H1 (cell line): Measurements from ENCODE around the gene KRTDAP. TPM values are rescaled to one million over a fixed set of nuclear protein-coding genes. Genes with fewer than 3 reads are reported as not detected.

Source experiments
- CTCF ChIA-PET: fragments of 300-600 bp; sonication (Branson Sonifier 250); formaldehyde crosslinking; loops from one replicate; lab custom pipeline; 2021; ENCODE audit not compliant: partially characterized antibody; lab: Charles Lee
- POLR2A ChIA-PET: fragments of 300-600 bp; sonication (Branson Sonifier 250); formaldehyde crosslinking; loops from one replicate; lab custom pipeline; 2021; ENCODE audit warnings: inconsistent platforms; ENCODE audit not compliant: partially characterized antibody; lab: Charles Lee
- DNase-seq, 2 experiments: peaks; one replicate each; pipeline versions ENCODE4 v3.0.0 to v3.0.0-alpha.2; 2010 to 2022; ENCODE audit warnings: low spot score in 2 of 2, low read depth in 1 of 2, mixed read lengths in 1 of 2
- FAIRE-seq: peaks from 2 replicates; lab custom pipeline; 2011; peaks lifted over from hg19 to GRCh38; lab: Jason Lieb, UNC
- H2AFZ ChIP-seq: 2 replicates; pipeline ENCODE4 v1.8.1; 2012; ENCODE audit warnings: low read length, inconsistent platforms
- H2AK5ac ChIP-seq: 2 replicates; pipeline ENCODE4 v1.6.1; 2013; ENCODE audit warnings: low read depth, low read length
- H2BK120ac ChIP-seq: replicated peaks from 2 replicates; pipeline ENCODE3; 2013; ENCODE audit warnings: low read depth, low read length, inconsistent platforms
- H2BK12ac ChIP-seq: 2 replicates; pipeline ENCODE4 v1.6.1; 2013; ENCODE audit warnings: low read depth, low read length
- H2BK15ac ChIP-seq: 2 replicates; pipeline ENCODE4 v1.6.1; 2013; ENCODE audit warnings: low read length
- H2BK20ac ChIP-seq: 2 replicates; pipeline ENCODE4 v1.6.1; 2013; ENCODE audit warnings: low read length
- H2BK5ac ChIP-seq: 2 replicates; pipeline ENCODE4 v1.6.1; 2013; ENCODE audit warnings: low read depth, low read length
- H3K14ac ChIP-seq: 2 replicates; pipeline ENCODE4 v1.6.1; 2013; ENCODE audit warnings: inconsistent platforms; ENCODE audit not compliant: insufficient read length
- H3K18ac ChIP-seq: 2 replicates; pipeline ENCODE4 v1.6.1; 2013; ENCODE audit warnings: low read length; ENCODE audit errors: extremely low read depth
- H3K23ac ChIP-seq: 2 replicates; pipeline ENCODE4 v1.6.1; 2013; ENCODE audit warnings: inconsistent platforms; ENCODE audit not compliant: insufficient read length
- H3K23me2 ChIP-seq: 2 replicates; pipeline ENCODE4 v1.6.1; 2013; ENCODE audit warnings: low read depth, low read length
- H3K27ac ChIP-seq: 2 replicates; pipeline ENCODE4 v1.6.1; 2011; ENCODE audit warnings: low read depth, low read length, inconsistent platforms
- H3K27me3 ChIP-seq, 4 experiments: replicated peaks in 1 of 4; 1 replicate in 1 of 4; 2 replicates in 3 of 4; pipeline versions ENCODE4 v1.6.1 to v1.8.1; 2011 to 2013; ENCODE audit warnings: low read length in 3 of 4, mild to moderate bottlenecking in 3 of 4, inconsistent platforms in 2 of 4, mixed read lengths in 2 of 4, moderate library complexity in 1 of 4; ENCODE audit not compliant: control insufficient read depth in 3 of 4, insufficient read depth in 3 of 4; ENCODE audit errors: extremely low read depth in 1 of 4
- H3K36me3 ChIP-seq, 4 experiments: 2 replicates each; pipeline versions ENCODE4 v1.6.1 to v1.8.1; 2011 to 2013; ENCODE audit warnings: mild to moderate bottlenecking in 4 of 4, low read length in 3 of 4, moderate library complexity in 2 of 4, control low read depth in 1 of 4, inconsistent platforms in 1 of 4; ENCODE audit not compliant: insufficient read depth in 4 of 4, control insufficient read depth in 2 of 4
- H3K4ac ChIP-seq: replicated peaks from 2 replicates; pipeline ENCODE3; 2013; ENCODE audit warnings: low read length, low read depth, mixed read lengths, inconsistent platforms; ENCODE audit not compliant: insufficient read length
- H3K4me1 ChIP-seq, 4 experiments: replicated peaks in 1 of 4; 1 replicate in 1 of 4; 2 replicates in 3 of 4; pipeline versions ENCODE4 v1.6.1 to v1.8.1; 2011 to 2013; ENCODE audit warnings: low read length in 3 of 4, inconsistent platforms in 2 of 4, mixed read lengths in 1 of 4; ENCODE audit not compliant: insufficient read depth in 4 of 4, control insufficient read depth in 3 of 4
- H3K4me2 ChIP-seq, 2 experiments: 2 replicates each; pipeline versions ENCODE4 v1.6.1 to v1.8.1; 2011 to 2013; ENCODE audit warnings: low read depth in 2 of 2, low read length in 2 of 2, control low read depth in 1 of 2, inconsistent platforms in 1 of 2, mild to moderate bottlenecking in 1 of 2; ENCODE audit not compliant: insufficient read depth in 1 of 2
- H3K4me3 ChIP-seq, 4 experiments: fragments of 200-600, 300-600 bp in 1 of 4; sonication (generic), shearing (Covaris generic), sonication (Bioruptor Twin) in 1 of 4; 2 replicates each; pipeline versions ENCODE4 v1.5.1 to v1.8.1; 2011 to 2016; ENCODE audit warnings: low read length in 4 of 4, low read depth in 3 of 4, control low read depth in 2 of 4, inconsistent platforms in 2 of 4, mild to moderate bottlenecking in 2 of 4, mixed read lengths in 1 of 4, moderate library complexity in 1 of 4; ENCODE audit not compliant: insufficient read depth in 2 of 4; ENCODE audit errors: extremely low read depth in 1 of 4
- H3K56ac ChIP-seq: replicated peaks from 2 replicates; pipeline ENCODE3; 2013; ENCODE audit warnings: low read depth, mild to moderate bottlenecking, mixed read lengths, low read length, inconsistent platforms; ENCODE audit not compliant: insufficient read length
- H3K79me1 ChIP-seq: 2 replicates; pipeline ENCODE4 v1.6.1; 2013; ENCODE audit warnings: low read depth, low read length, control low read depth
- H3K79me2 ChIP-seq, 2 experiments: 2 replicates each; pipeline versions ENCODE4 v1.6.1 to v1.8.1; 2012 to 2013; ENCODE audit warnings: low read length in 2 of 2, mild to moderate bottlenecking in 2 of 2, inconsistent platforms in 1 of 2; ENCODE audit not compliant: insufficient read depth in 2 of 2, control insufficient read depth in 1 of 2
- H3K9ac ChIP-seq, 4 experiments: replicated peaks in 1 of 4; 1 replicate in 1 of 4; 2 replicates in 3 of 4; pipeline versions ENCODE4 v1.6.1 to v1.8.1; 2011 to 2013; ENCODE audit warnings: low read depth in 3 of 4, low read length in 3 of 4, control low read depth in 2 of 4, mild to moderate bottlenecking in 2 of 4, moderate library complexity in 2 of 4, inconsistent platforms in 1 of 4; ENCODE audit errors: extremely low read depth in 1 of 4
- H3K9me3 ChIP-seq, 2 experiments: 2 replicates each; pipeline versions ENCODE4 v1.6.1 to v1.8.1; 2012 to 2013; ENCODE audit warnings: mild to moderate bottlenecking in 2 of 2, moderate library complexity in 2 of 2, control low read depth in 1 of 2, inconsistent platforms in 1 of 2, low read depth in 1 of 2, low read length in 1 of 2, mixed read lengths in 1 of 2; ENCODE audit not compliant: insufficient read depth in 2 of 2
- H4K20me1 ChIP-seq, 2 experiments: replicated peaks in 1 of 2; 2 replicates each; pipeline versions ENCODE3 to v1.8.1; 2011 to 2013; ENCODE audit warnings: inconsistent platforms in 2 of 2, low read length in 2 of 2, mild to moderate bottlenecking in 1 of 2; ENCODE audit not compliant: insufficient read depth in 2 of 2, control insufficient read depth in 1 of 2
- H4K5ac ChIP-seq: 2 replicates; pipeline ENCODE4 v1.6.1; 2013; ENCODE audit warnings: low read length, low read depth, mixed read lengths, inconsistent platforms; ENCODE audit not compliant: insufficient read length
- H4K8ac ChIP-seq: 2 replicates; pipeline ENCODE4 v1.8.0; 2013; ENCODE audit warnings: mild to moderate bottlenecking, moderate library complexity, low read length, inconsistent platforms; ENCODE audit not compliant: insufficient read depth; ENCODE audit errors: extremely low read depth
- H4K91ac ChIP-seq: replicated peaks from 2 replicates; pipeline ENCODE3; 2013; ENCODE audit warnings: low read length, mixed read lengths, inconsistent platforms; ENCODE audit not compliant: insufficient read length
- ASH2L ChIP-seq: fragments of 200-600, 300-600 bp; sonication (generic); IDR thresholded peaks from one replicate; pipeline ENCODE4 v1.7.1; 2017; ENCODE audit warnings: low read length
- EZH2 ChIP-seq: fragments of 200-600 bp; sonication (generic); IDR thresholded peaks from 2 replicates; pipeline ENCODE4 v1.7.1; 2012; ENCODE audit warnings: low read depth, mild to moderate bottlenecking, moderate library complexity, low read length, inconsistent platforms; ENCODE audit not compliant: severe bottlenecking
- GABPA ChIP-seq: IDR thresholded peaks from 2 replicates; pipeline ENCODE4 v1.6.1; 2011; ENCODE audit warnings: mild to moderate bottlenecking, low read length, moderate library complexity, borderline replicate concordance; ENCODE audit not compliant: insufficient read depth
- POU5F1 ChIP-seq: IDR thresholded peaks from 2 replicates; pipeline ENCODE4 v1.6.1; 2011; ENCODE audit warnings: low read depth, mild to moderate bottlenecking, low read length, moderate library complexity
- RFX5 ChIP-seq: IDR thresholded peaks from 2 replicates; pipeline ENCODE4 v1.6.1; 2011; ENCODE audit warnings: low read depth, low read length, improper control_type of control experiment, borderline replicate concordance
- RNF2 ChIP-seq: fragments of 200-900, 300-1000 bp; sonication (generic); IDR thresholded peaks from 2 replicates; pipeline ENCODE4 v1.7.1; 2016; ENCODE audit warnings: borderline replicate concordance, low read depth, mild to moderate bottlenecking, antibody characterized with exemption, low read length; ENCODE audit not compliant: poor library complexity, severe bottlenecking; ENCODE audit errors: missing control alignments
- SP1 ChIP-seq: IDR thresholded peaks from 2 replicates; pipeline ENCODE4 v1.6.1; 2011; ENCODE audit warnings: low read depth, low read length
- SUZ12 ChIP-seq: fragments of 200-600 bp; sonication (generic); IDR thresholded peaks from 2 replicates; pipeline ENCODE4 v1.6.1; 2012; ENCODE audit warnings: mild to moderate bottlenecking, inconsistent platforms, low read length, moderate library complexity, mixed read lengths
- TAF7 ChIP-seq: optimal IDR thresholded peaks from 2 replicates; pipeline ENCODE3; 2011; ENCODE audit warnings: low read depth, mild to moderate bottlenecking, inconsistent platforms, low read length, moderate library complexity, borderline replicate concordance
- WGBS, 2 experiments: shearing (Covaris generic) in 1 of 2; methylation state at CpG; one replicate each; pipeline versions ENCODE4 v1.1.6 to v1.1.7; 2013 to 2015; ENCODE audit warnings: low lambda C conversion rate in 2 of 2, mixed read lengths in 2 of 2, inconsistent platforms in 1 of 2, low coverage in 1 of 2, missing lambda C conversion rate in 1 of 2; ENCODE audit not compliant: insufficient replicate concordance in 2 of 2, insufficient coverage in 1 of 2, insufficient read length in 1 of 2; ENCODE audit errors: extremely low coverage in 1 of 2, missing lambda C conversion rate in 1 of 2; 5-methylcytosine and 5-hydroxymethylcytosine counted together
- polyA plus RNA-seq, 7 experiments: library from polyadenylated mRNA; depleted of rRNA in 3 of 7; stranded (reverse) in 5 of 7; unstranded in 2 of 7; fragments of >200 nt in 5 of 7; fragments of 200-250 nt in 2 of 7; gene quantifications; 1 replicate in 5 of 7; 2 replicates in 1 of 7; 4 replicates in 1 of 7; pipeline versions ENCODE4 v1.2.1 to v1.2.3, GENCODE V29; 2011 to 2013; ENCODE audit warnings: missing spikeins in 2 of 7, mixed read lengths in 2 of 7
- total RNA-seq: library from RNA; stranded (reverse); fragmentation: NEBNext Ultra II Directional; extraction: Animal tissue kit (Norgen Biotek cat#: 25700); gene quantifications from 2 replicates; pipeline ENCODE4 v1.2.1, GENCODE V29; 2021
- TF ChIP-seq, protein P1 (sequence below): IDR thresholded peaks from 2 replicates; pipeline ENCODE4 v1.6.1; 2011; ENCODE audit warnings: low read length, improper control_type of control experiment

The KRTDAP gene
- total and polyA plus RNA-seq, 2 of the 8 experiments (the other 6 are each of a cell fraction or from before 2014, with no cell fraction given), result 0.69 to 0.88 TPM

DNA sequence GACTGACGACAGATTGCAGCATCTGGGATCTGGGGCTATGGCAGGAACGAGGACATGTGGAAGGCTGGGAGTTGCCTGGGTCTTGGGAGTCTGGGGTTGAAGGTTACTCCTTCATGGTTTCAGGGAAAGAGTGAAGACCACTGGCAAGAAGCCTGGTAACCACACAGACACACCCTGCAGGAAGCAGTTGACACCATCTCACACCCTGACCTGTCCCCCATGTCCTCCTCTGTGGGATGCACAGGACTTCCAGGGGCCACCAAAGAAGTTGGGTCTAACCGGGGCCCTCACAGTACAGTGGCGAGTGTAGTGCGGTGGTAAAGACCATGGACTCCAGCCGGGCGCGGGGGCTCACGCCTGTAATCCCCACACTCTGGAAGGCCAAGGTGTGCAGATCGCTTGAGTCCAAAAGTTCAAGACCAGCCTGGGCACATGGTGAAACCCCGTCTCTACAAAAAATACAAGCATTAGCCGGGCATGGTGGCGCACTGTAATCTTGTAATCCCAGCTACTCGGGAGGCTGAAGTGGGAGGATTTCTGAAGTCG lies 52.8 kb downstream of the KRTDAP start:
- no peak overlapping the region for H2BK20ac ChIP-seq
- ChIA-PET POLR2A (no interaction called here), CTCF (interaction anchor here (0.6 kb wide), 1 partner anchor 641 kb away, joined by 3 read pairs; no protein-coding TSS in a partner anchor)
- H3K18ac ChIP-seq, result no peak overlapping the region
- no peak overlapping the region for H3K9ac ChIP-seq
- no peak overlapping the region for H4K5ac ChIP-seq
- FAIRE-seq (no peak), DNase-seq (no peak)
- no peaks in the 10 kb centered on the region for H4K20me1 ChIP-seq
- no peak overlapping the region for H2BK15ac ChIP-seq
- no peak overlapping the region for H2BK120ac ChIP-seq
- H3K36me3 ChIP-seq, result no peaks in the 10 kb centered on the region
- no peaks in the 10 kb centered on the region for H3K79me1 ChIP-seq
- no peak overlapping the region for H4K91ac ChIP-seq
- H3K79me2 ChIP-seq, result no peaks in the 10 kb centered on the region
- H3K9me3 ChIP-seq, result no peaks in the 10 kb centered on the region
- no peak overlapping the region for H3K4me3 ChIP-seq
- no peak overlapping the region for H3K4ac ChIP-seq
- 89% methylated on average over 15 of the region's 15 CpGs; no CpG with 5 or more reads in 1 of the 2 experiments for WGBS, 2 experiments
- no peaks in the 10 kb centered on the region for H3K4me1 ChIP-seq
- H3K23me2 ChIP-seq, result no peaks in the 10 kb centered on the region
- no peak overlapping the region for H3K23ac ChIP-seq
- no peak overlapping the region for H2BK5ac ChIP-seq
- no peak for TF ChIP-seq RFX5
- TF ChIP-seq, protein P1, sequence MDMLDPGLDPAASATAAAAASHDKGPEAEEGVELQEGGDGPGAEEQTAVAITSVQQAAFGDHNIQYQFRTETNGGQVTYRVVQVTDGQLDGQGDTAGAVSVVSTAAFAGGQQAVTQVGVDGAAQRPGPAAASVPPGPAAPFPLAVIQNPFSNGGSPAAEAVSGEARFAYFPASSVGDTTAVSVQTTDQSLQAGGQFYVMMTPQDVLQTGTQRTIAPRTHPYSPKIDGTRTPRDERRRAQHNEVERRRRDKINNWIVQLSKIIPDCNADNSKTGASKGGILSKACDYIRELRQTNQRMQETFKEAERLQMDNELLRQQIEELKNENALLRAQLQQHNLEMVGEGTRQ, result no peak
- no peak for TF ChIP-seq TAF7
- TF ChIP-seq POU5F1, result no peak
- TF ChIP-seq ASH2L, result no peak
- TF ChIP-seq SUZ12, result no peak
- TF ChIP-seq GABPA, result no peak
- no peak for TF ChIP-seq RNF2
- TF ChIP-seq EZH2, result no peak
- TF ChIP-seq SP1, result no peak
- TF ChIP-seq, all 59 proteins: peak for 0
- Histone ChIP-seq H3K27ac (no peak overlapping the region), H3K27me3 (no peaks in the 10 kb centered on the region), H2AFZ (no peak overlapping the region), H3K4me2 (no peak overlapping the region), H2BK12ac (no peak overlapping the region), H3K56ac (no peak overlapping the region), H3K14ac (no peak overlapping the region), H4K8ac (no peak overlapping the region), H2AK5ac (no peak overlapping the region)
